HepG2 (cell line): ENCODE data around the gene CRLF1. TPM values are rescaled to one million over a fixed set of nuclear protein-coding genes. Genes with fewer than 3 reads are reported as not detected.
A peak's percentile ranks its signal among the peaks of the same experiment; 100 is the strongest.

Experiments
- AHR ChIP-seq: IDR thresholded peaks from 2 replicates; pipeline ENCODE4 v1.6.1; 2018; ENCODE audit warnings: missing genetic modification reagents, missing compliant biosample characterization
- GPN1 ChIP-seq: sonication (generic); formaldehyde crosslinking; IDR thresholded peaks from 2 replicates; pipeline ENCODE4 v1.5.1; 2020; ENCODE audit warnings: missing genetic modification reagents, borderline replicate concordance
- HNF1B ChIP-seq: sonication (generic); formaldehyde crosslinking; IDR thresholded peaks from 2 replicates; pipeline ENCODE4 v1.5.1; 2020; ENCODE audit warnings: mild to moderate bottlenecking, moderate library complexity, missing genetic modification reagents
- HNRNPK ChIP-seq: fragments of 200-400 bp; formaldehyde crosslinking; IDR thresholded peaks from 2 replicates; pipeline ENCODE4 v1.6.1; 2018; ENCODE audit warnings: low read length, low read depth, moderate library complexity, mild to moderate bottlenecking; ENCODE audit not compliant: poor library complexity, severe bottlenecking
- LCORL ChIP-seq, 2 experiments: fragments of 450-650 bp in 1 of 2; sonication (generic) in 1 of 2; formaldehyde crosslinking in 1 of 2; IDR thresholded peaks; 2 replicates each; pipeline versions ENCODE4 v1.5.0 to v1.6.1; 2017 to 2020; ENCODE audit warnings: antibody characterized with exemption in 1 of 2, missing genetic modification reagents in 1 of 2
- LRRFIP1 ChIP-seq: sonication (generic); formaldehyde crosslinking; conservative IDR thresholded peaks from 2 replicates; pipeline ENCODE4 v1.4.0; 2020; ENCODE audit warnings: missing genetic modification reagents
- MXD4 ChIP-seq: IDR thresholded peaks from 2 replicates; pipeline ENCODE4 v1.6.1; 2016; ENCODE audit warnings: mild to moderate bottlenecking, missing biosample characterization, missing genetic modification reagents
- NONO ChIP-seq, 2 experiments: fragments of 450-650 bp in 1 of 2; sonication (generic) in 1 of 2; formaldehyde crosslinking in 1 of 2; IDR thresholded peaks in 1 of 2; conservative IDR thresholded peaks in 1 of 2; 2 replicates each; pipeline versions ENCODE4 v1.6.1 to v1.8.0; 2017 to 2022; ENCODE audit warnings: mild to moderate bottlenecking in 1 of 2, missing genetic modification reagents in 1 of 2, moderate library complexity in 1 of 2
- NR2F1 ChIP-seq, 2 experiments: fragments of 450-650 bp in 1 of 2; formaldehyde crosslinking in 1 of 2; IDR thresholded peaks; 2 replicates each; pipeline versions ENCODE4 v1.5.0 to v1.6.1; 2016 to 2020; ENCODE audit warnings: mild to moderate bottlenecking in 1 of 2, missing compliant biosample characterization in 1 of 2, missing genetic modification reagents in 1 of 2, moderate library complexity in 1 of 2
- PAF1 ChIP-seq: IDR thresholded peaks from 2 replicates; pipeline ENCODE4 v1.6.1; 2016; ENCODE audit warnings: missing genetic modification reagents, missing compliant biosample characterization
- PITX1 ChIP-seq: sonication (generic); formaldehyde crosslinking; IDR thresholded peaks from 2 replicates; pipeline ENCODE4 v1.5.1; 2020; ENCODE audit warnings: mild to moderate bottlenecking, missing genetic modification reagents
- POLR2G ChIP-seq: fragments of 200-400 bp; formaldehyde crosslinking; IDR thresholded peaks from 2 replicates; pipeline ENCODE4 v1.6.1; 2018; ENCODE audit warnings: mild to moderate bottlenecking, low read depth, low read length, moderate library complexity
- PPARG ChIP-seq: conservative IDR thresholded peaks from 2 replicates; pipeline ENCODE4 v1.6.1; 2016; ENCODE audit warnings: missing biosample characterization, missing genetic modification reagents
- RFXAP ChIP-seq: sonication (generic); formaldehyde crosslinking; IDR thresholded peaks from 2 replicates; pipeline ENCODE4 v1.4.0; 2020; ENCODE audit warnings: missing genetic modification reagents, borderline replicate concordance
- TAF1 ChIP-seq: sonication (generic); formaldehyde crosslinking; IDR thresholded peaks from 2 replicates; pipeline ENCODE4 v1.4.0; 2020; ENCODE audit warnings: missing genetic modification reagents
- TCF7L2 ChIP-seq: IDR thresholded peaks from 2 replicates; pipeline ENCODE4 v1.6.1; 2011; ENCODE audit warnings: mild to moderate bottlenecking, low read depth, low read length, moderate library complexity
- ZC3H13 ChIP-seq: sonication (generic); formaldehyde crosslinking; IDR thresholded peaks from 2 replicates; pipeline ENCODE4 v1.8.1; 2023; ENCODE audit warnings: mild to moderate bottlenecking, missing genetic modification reagents, moderate library complexity
- ZNF207 ChIP-seq: fragments of 450-650 bp; IDR thresholded peaks from 2 replicates; pipeline ENCODE4 v1.6.1; 2016; ENCODE audit warnings: antibody characterized with exemption, borderline replicate concordance
- ZNF512B ChIP-seq: sonication (generic); formaldehyde crosslinking; IDR thresholded peaks from 2 replicates; pipeline ENCODE4 v1.5.1; 2020; ENCODE audit warnings: missing genetic modification reagents, mild to moderate bottlenecking, borderline replicate concordance
- ZNF607 ChIP-seq: sonication (generic); formaldehyde crosslinking; IDR thresholded peaks from 2 replicates; pipeline ENCODE4 v1.5.1; 2020; ENCODE audit warnings: missing genetic modification reagents, mild to moderate bottlenecking, borderline replicate concordance
- ZNF781 ChIP-seq: sonication (generic); formaldehyde crosslinking; IDR thresholded peaks from 2 replicates; pipeline ENCODE4 v1.5.1; 2020; ENCODE audit warnings: borderline replicate concordance, mild to moderate bottlenecking, missing genetic modification reagents; ENCODE audit errors: not compliant biosample characterization
- ZNF792 ChIP-seq: IDR thresholded peaks from 2 replicates; pipeline ENCODE4 v1.6.1; 2016
- polyA plus RNA-seq, 8 experiments: library from polyadenylated mRNA; depleted of rRNA in 3 of 8; stranded (reverse) in 7 of 8; unstranded in 1 of 8; fragments of >200 nt; fragmentation: Illumina TruSeq in 4 of 8; extraction: Trizol in 4 of 8; gene quantifications; 2 replicates each; pipeline versions ENCODE4 v1.2.1 to v1.2.3, GENCODE V29; 2011 to 2016; ENCODE audit warnings: low read depth in 4 of 8, missing spikeins in 1 of 8, mixed read lengths in 1 of 8; ENCODE audit not compliant: insufficient read depth in 1 of 8
- total RNA-seq, 5 experiments: library from RNA; depleted of rRNA; stranded (reverse); fragments of >200 nt; fragmentation: Illumina TruSeq; extraction: Trizol; gene quantifications; 2 replicates each; pipeline ENCODE4 v1.2.3, GENCODE V29; 2016; ENCODE audit warnings: low read depth in 1 of 5

CRLF1 gene
- total and polyA plus RNA-seq, 2 of the 13 experiments (the other 11 are each of a cell fraction or from before 2014, with no cell fraction given), result 217 to 296 TPM

- TF ChIP-seq TCF7L2 (no peak), AHR (CRISPR knock-in tag) (no peak), ZNF207 (no peak), POLR2G (peak; percentile 55; the same call in 1 of the 2 replicates), ZNF607 (CRISPR knock-in tag) (no peak), LCORL (IDR thresholded peaks at IDR 0.05) (no peak), LCORL (CRISPR knock-in tag; IDR thresholded peaks at IDR 0.05) (peak; percentile 38; the same call in 1 of the 2 replicates), HNRNPK (no peak), PAF1 (CRISPR knock-in tag) (no peak), ZC3H13 (CRISPR knock-in tag) (no peak), TAF1 (CRISPR knock-in tag) (peak; percentile 20; the same call in 1 of the 2 replicates), ZNF792 (CRISPR knock-in tag) (0 out of 2 replicates have a peak, but pooled peaks have one; percentile 44), MXD4 (CRISPR knock-in tag) (no peak), ZNF781 (CRISPR knock-in tag) (no peak), LRRFIP1 (CRISPR knock-in tag) (no peak), GPN1 (CRISPR knock-in tag) (no peak), RFXAP (CRISPR knock-in tag) (no peak), PPARG (CRISPR knock-in tag) (no peak), PITX1 (no peak), NONO (IDR thresholded peaks at IDR 0.05) (no peak), NONO (CRISPR knock-in tag; conservative IDR thresholded peaks at IDR 0.05) (0 out of 2 replicates have a peak, but pooled peaks have one; percentile 45), ZNF512B (no peak), HNF1B (CRISPR knock-in tag) (peak; percentile 42; the same call in 1 of the 2 replicates), NR2F1 (CRISPR knock-in tag; IDR thresholded peaks at IDR 0.05) (no peak)
Measured at GRCh38 chr19:18605546-18606280, 886 bp downstream of the CRLF1 start (continued).
